Measurements from ENCODE around the gene SLITRK1. TPM values are rescaled to one million over a fixed set of nuclear protein-coding genes. Genes with fewer than 3 reads are reported as not detected.
A peak's percentile ranks its signal among the peaks of the same experiment; 100 is the strongest.

Gene SLITRK1, protein sequence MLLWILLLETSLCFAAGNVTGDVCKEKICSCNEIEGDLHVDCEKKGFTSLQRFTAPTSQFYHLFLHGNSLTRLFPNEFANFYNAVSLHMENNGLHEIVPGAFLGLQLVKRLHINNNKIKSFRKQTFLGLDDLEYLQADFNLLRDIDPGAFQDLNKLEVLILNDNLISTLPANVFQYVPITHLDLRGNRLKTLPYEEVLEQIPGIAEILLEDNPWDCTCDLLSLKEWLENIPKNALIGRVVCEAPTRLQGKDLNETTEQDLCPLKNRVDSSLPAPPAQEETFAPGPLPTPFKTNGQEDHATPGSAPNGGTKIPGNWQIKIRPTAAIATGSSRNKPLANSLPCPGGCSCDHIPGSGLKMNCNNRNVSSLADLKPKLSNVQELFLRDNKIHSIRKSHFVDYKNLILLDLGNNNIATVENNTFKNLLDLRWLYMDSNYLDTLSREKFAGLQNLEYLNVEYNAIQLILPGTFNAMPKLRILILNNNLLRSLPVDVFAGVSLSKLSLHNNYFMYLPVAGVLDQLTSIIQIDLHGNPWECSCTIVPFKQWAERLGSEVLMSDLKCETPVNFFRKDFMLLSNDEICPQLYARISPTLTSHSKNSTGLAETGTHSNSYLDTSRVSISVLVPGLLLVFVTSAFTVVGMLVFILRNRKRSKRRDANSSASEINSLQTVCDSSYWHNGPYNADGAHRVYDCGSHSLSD
- polyA plus RNA-seq = not detected in 3 replicates
- not detected for polyA plus RNA-seq (2011; ENCODE audit: low read depth)
- not detected in 2 replicates for polyA plus RNA-seq (2011; cell fraction: cytosol; rRNA removed)
- 0.03 TPM in 1 of 2 replicates, not detected in the other for polyA plus RNA-seq (2011; cell fraction: nucleus; rRNA removed)
- polyA plus RNA-seq (2012; ENCODE audit: low replicate concordance) = not detected in 2 replicates
- polyA minus RNA-seq = not detected in 3 replicates
- polyA minus RNA-seq (2011; cell fraction: cytosol; rRNA and poly(A)+ RNA removed) = not detected
- polyA minus RNA-seq (2011; cell fraction: nucleus; rRNA and poly(A)+ RNA removed) = not detected in 2 replicates

DNA sequence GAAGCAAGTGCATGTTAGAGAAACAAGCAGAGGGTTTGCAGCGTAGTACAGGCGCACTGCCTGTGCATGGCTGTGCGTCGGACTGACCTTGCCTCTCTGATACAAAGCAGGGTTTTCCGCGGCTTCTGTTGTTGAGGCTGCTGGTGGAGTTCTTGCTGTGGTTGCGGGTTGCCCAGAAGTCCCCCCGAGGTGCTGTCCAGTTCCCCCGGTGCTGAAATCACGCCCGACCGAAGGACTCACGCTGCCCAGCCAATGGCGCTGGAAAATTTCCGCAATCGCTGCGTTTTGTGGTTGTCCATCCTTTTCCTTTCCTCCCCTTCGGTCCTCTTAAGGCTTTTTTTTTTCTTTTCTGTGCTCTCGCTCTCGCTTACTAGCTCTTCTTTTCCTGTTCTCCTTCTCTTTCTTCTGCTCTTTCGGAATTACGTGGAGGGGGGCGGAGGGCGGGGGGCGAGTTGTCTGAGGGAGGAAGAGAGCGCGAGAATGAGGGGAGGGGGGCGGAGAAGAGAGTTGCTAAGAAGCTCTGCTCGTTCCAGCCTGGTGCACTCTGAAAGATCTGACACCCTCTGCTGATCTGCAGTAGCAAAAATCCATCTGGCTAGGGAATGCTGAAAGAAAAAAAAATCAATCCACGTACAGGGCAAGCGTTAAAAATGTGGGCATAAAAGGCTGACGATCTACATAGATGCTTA lies at the start of gene SLITRK1:
TSS of gene SLITRK1 (minus strand) at position 558 of the 689 bp plus-strand sequence. CDS start 967 bp downstream, outside the sequence.
- no peak within 1 kb of the TSS for H2AFZ ChIP-seq (ENCODE audit: control insufficient read depth, low read length)
- H3K4me2 ChIP-seq (ENCODE audit: control insufficient read depth, extremely low read depth, insufficient read depth, low read depth, low read length) = peak within 1 kb of the TSS; percentile 72
- no peak for DNase-seq (ENCODE audit: low read depth, low spot score)
- dilution Hi-C loops (cut with MboI; ENCODE audit: extremely low pct_ligation_motif_present, low sequenced_read_pairs) = no loop called here
- H4K20me1 ChIP-seq (ENCODE audit: control insufficient read depth, extremely low read depth, insufficient read depth, low read length) = no peaks in the 10 kb centered on the region
- FAIRE-seq = no peak
- H3K79me2 ChIP-seq (ENCODE audit: control insufficient read depth, insufficient read depth, low read length) = no peaks in the 10 kb centered on the region
- H3K27me3 ChIP-seq (ENCODE audit: control insufficient read depth, extremely low read depth, insufficient read depth, low read length) = peaks cover 56% of the 10 kb centered on the region
- H3K36me3 ChIP-seq (ENCODE audit: control insufficient read depth in 2 of 2, extremely low read depth in 1 of 2, insufficient read depth in 2 of 2, low read length in 2 of 2) = no peaks in the 10 kb centered on the region
- peak; percentile 68 for TF ChIP-seq EZH2 (IDR thresholded peaks at IDR 0.05; ENCODE audit: low read length)
- TF ChIP-seq, protein P1, sequence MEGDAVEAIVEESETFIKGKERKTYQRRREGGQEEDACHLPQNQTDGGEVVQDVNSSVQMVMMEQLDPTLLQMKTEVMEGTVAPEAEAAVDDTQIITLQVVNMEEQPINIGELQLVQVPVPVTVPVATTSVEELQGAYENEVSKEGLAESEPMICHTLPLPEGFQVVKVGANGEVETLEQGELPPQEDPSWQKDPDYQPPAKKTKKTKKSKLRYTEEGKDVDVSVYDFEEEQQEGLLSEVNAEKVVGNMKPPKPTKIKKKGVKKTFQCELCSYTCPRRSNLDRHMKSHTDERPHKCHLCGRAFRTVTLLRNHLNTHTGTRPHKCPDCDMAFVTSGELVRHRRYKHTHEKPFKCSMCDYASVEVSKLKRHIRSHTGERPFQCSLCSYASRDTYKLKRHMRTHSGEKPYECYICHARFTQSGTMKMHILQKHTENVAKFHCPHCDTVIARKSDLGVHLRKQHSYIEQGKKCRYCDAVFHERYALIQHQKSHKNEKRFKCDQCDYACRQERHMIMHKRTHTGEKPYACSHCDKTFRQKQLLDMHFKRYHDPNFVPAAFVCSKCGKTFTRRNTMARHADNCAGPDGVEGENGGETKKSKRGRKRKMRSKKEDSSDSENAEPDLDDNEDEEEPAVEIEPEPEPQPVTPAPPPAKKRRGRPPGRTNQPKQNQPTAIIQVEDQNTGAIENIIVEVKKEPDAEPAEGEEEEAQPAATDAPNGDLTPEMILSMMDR (optimal IDR thresholded peaks at IDR 0.05 in 1 of 3, IDR thresholded peaks at IDR 0.05 in 1 of 3, conservative IDR thresholded peaks at IDR 0.05 in 1 of 3; ENCODE audit: extremely low read depth in 1 of 3, insufficient read depth in 2 of 3, low read length in 3 of 3) = no peak
- no peaks in the 10 kb centered on the region for H3K9me1 ChIP-seq (ENCODE audit: control insufficient read depth, extremely low read depth, insufficient read depth, low read length)
- peaks cover 17% of the 10 kb centered on the region for H3K4me1 ChIP-seq (ENCODE audit: control insufficient read depth, extremely low read depth, insufficient read depth, low read length)
- no peak within 1 kb of the TSS for H3K27ac ChIP-seq (ENCODE audit: control insufficient read depth, insufficient read depth, low read length)
- H3K9me3 ChIP-seq (ENCODE audit: control insufficient read depth, low read depth, low read length) = no peaks in the 10 kb centered on the region
- peak within 1 kb of the TSS in 2 of 3 experiments; percentile 30 to 36 for H3K4me3 ChIP-seq (ENCODE audit: control insufficient read depth in 2 of 3, extremely low read depth in 1 of 3, insufficient read depth in 2 of 3, low read depth in 1 of 3, low read length in 3 of 3)
- H3K9ac ChIP-seq (ENCODE audit: control insufficient read depth, extremely low read depth, insufficient read depth, low read length) = no peak within 1 kb of the TSS

DNA sequence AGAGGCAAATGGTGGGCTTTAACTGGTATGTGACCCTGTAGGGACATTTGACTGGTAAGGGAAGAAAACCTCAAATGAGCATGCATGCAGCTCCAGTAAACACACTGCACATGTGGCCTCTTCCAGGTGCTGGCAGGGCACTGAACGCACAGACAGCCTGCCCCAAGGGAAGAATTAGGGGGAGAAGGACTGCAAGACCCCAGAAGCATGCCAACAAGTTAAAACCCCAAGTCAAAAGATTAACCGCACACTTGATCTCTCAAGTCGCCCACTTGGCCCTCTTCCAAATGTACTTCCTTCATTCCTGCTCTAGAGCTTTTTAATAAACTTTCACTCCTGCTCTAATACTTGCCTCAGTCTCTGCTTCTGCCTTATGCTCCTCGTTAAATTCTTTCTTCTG lies 46.9 kb upstream of the SLITRK1 start:
- H2AFZ ChIP-seq (ENCODE audit: control insufficient read depth, low read length) = no peak overlapping the region
- no peaks in the 10 kb centered on the region for H4K20me1 ChIP-seq (ENCODE audit: control insufficient read depth, extremely low read depth, insufficient read depth, low read length)
- no peaks in the 10 kb centered on the region for H3K36me3 ChIP-seq (ENCODE audit: control insufficient read depth in 2 of 2, extremely low read depth in 1 of 2, insufficient read depth in 2 of 2, low read length in 2 of 2)
- H3K27me3 ChIP-seq (ENCODE audit: control insufficient read depth, extremely low read depth, insufficient read depth, low read length) = no peaks in the 10 kb centered on the region
- no peak overlapping the region for H3K4me3 ChIP-seq (ENCODE audit: control insufficient read depth in 2 of 3, extremely low read depth in 1 of 3, insufficient read depth in 2 of 3, low read depth in 1 of 3, low read length in 3 of 3)
- no peak overlapping the region for H3K4me2 ChIP-seq (ENCODE audit: control insufficient read depth, extremely low read depth, insufficient read depth, low read depth, low read length)
- TF ChIP-seq EZH2 (IDR thresholded peaks at IDR 0.05; ENCODE audit: low read length) = no peak
- TF ChIP-seq, protein P1 (optimal IDR thresholded peaks at IDR 0.05 in 1 of 3, IDR thresholded peaks at IDR 0.05 in 1 of 3, conservative IDR thresholded peaks at IDR 0.05 in 1 of 3; ENCODE audit: extremely low read depth in 1 of 3, insufficient read depth in 2 of 3, low read length in 3 of 3) = no peak
- no peak overlapping the region for H3K27ac ChIP-seq (ENCODE audit: control insufficient read depth, insufficient read depth, low read length)
- H3K9me3 ChIP-seq (ENCODE audit: control insufficient read depth, low read depth, low read length) = no peaks in the 10 kb centered on the region
- FAIRE-seq = no peak
- no peaks in the 10 kb centered on the region for H3K79me2 ChIP-seq (ENCODE audit: control insufficient read depth, insufficient read depth, low read length)
- no peaks in the 10 kb centered on the region for H3K9me1 ChIP-seq (ENCODE audit: control insufficient read depth, extremely low read depth, insufficient read depth, low read length)
- dilution Hi-C loops (cut with MboI; ENCODE audit: extremely low pct_ligation_motif_present, low sequenced_read_pairs) = no loop called here
- H3K9ac ChIP-seq (ENCODE audit: control insufficient read depth, extremely low read depth, insufficient read depth, low read length) = no peak overlapping the region
- DNase-seq (ENCODE audit: low read depth, low spot score) = no peak
- H3K4me1 ChIP-seq (ENCODE audit: control insufficient read depth, extremely low read depth, insufficient read depth, low read length) = no peaks in the 10 kb centered on the region

All from keratinocyte (primary cell).